Loucy (cell line): Measurements from ENCODE around the gene LPP.

ENCODE experiments used
- H2AFZ ChIP-seq: fragments of 200-600 bp; sonication (generic); 2 replicates; pipeline ENCODE4 v1.6.0; 2016; ENCODE audit warnings: antibody characterized with exemption, mild to moderate bottlenecking, low read length, moderate library complexity
- H3F3A ChIP-seq: fragments of 200-600 bp; 2 replicates; pipeline ENCODE4 v1.6.0; 2016; ENCODE audit warnings: antibody characterized with exemption, low read depth, mild to moderate bottlenecking
- H3K27me3 ChIP-seq: fragments of 200-600 bp; sonication (generic); 2 replicates; pipeline ENCODE4 v1.6.1; 2014; ENCODE audit warnings: low read length, mild to moderate bottlenecking; ENCODE audit not compliant: insufficient read depth, poor library complexity, severe bottlenecking
- H3K36me3 ChIP-seq: fragments of 200-600 bp; sonication (generic); 2 replicates; pipeline ENCODE4 v1.6.1; 2016; ENCODE audit warnings: low read length; ENCODE audit not compliant: insufficient read depth
- H3K4me1 ChIP-seq: fragments of 200-600 bp; sonication (generic); 2 replicates; pipeline ENCODE4 v1.5.1; 2014; ENCODE audit warnings: low read length, mild to moderate bottlenecking; ENCODE audit not compliant: insufficient read depth, poor library complexity, severe bottlenecking
- H3K4me2 ChIP-seq: fragments of 200-600 bp; sonication (generic); 2 replicates; pipeline ENCODE4 v1.6.0; 2014; ENCODE audit warnings: antibody characterized with exemption, low read length, low read depth, mild to moderate bottlenecking; ENCODE audit not compliant: poor library complexity, severe bottlenecking
- H3K4me3 ChIP-seq: fragments of 200-600 bp; sonication (generic); 2 replicates; pipeline ENCODE4 v1.5.1; 2014; ENCODE audit warnings: low read length, mild to moderate bottlenecking, mixed read lengths; ENCODE audit not compliant: poor library complexity, severe bottlenecking
- H3K79me2 ChIP-seq: fragments of 200-600 bp; sonication (generic); 2 replicates; pipeline ENCODE4 v1.6.1; 2014; ENCODE audit warnings: low read length; ENCODE audit not compliant: insufficient read depth
- H3K9ac ChIP-seq: fragments of 200-600 bp; sonication (generic); 2 replicates; pipeline ENCODE4 v1.6.0; 2014; ENCODE audit warnings: mild to moderate bottlenecking, low read depth, low read length, moderate library complexity; ENCODE audit not compliant: poor library complexity, severe bottlenecking
- H3K9me2 ChIP-seq: fragments of 200-600 bp; sonication (generic); replicated peaks from 2 replicates; pipeline ENCODE4 v1.6.1; 2016; ENCODE audit warnings: low read depth, low read length, mixed read lengths
- H3K9me3 ChIP-seq: fragments of 200-600 bp; sonication (generic); 2 replicates; pipeline ENCODE4 v1.6.1; 2014; ENCODE audit warnings: mild to moderate bottlenecking, antibody characterized with exemption, low read length, low read depth; ENCODE audit not compliant: insufficient read depth
- H4K20me1 ChIP-seq: fragments of 200-600 bp; sonication (generic); 2 replicates; pipeline ENCODE4 v1.6.0; 2014; ENCODE audit warnings: antibody characterized with exemption, low read length, mild to moderate bottlenecking; ENCODE audit not compliant: insufficient read depth, poor library complexity, severe bottlenecking
- EZH2phosphoT487 ChIP-seq: fragments of 200-600 bp; IDR thresholded peaks from 2 replicates; pipeline ENCODE4 v1.6.1; 2018; ENCODE audit warnings: antibody characterized with exemption, mild to moderate bottlenecking, moderate library complexity, borderline replicate concordance
- TF ChIP-seq, protein P1 (sequence below): fragments of 200-600 bp; sonication (generic); conservative IDR thresholded peaks from 2 replicates; pipeline ENCODE4 v1.5.1; 2014; ENCODE audit warnings: mild to moderate bottlenecking, antibody characterized with exemption, low read length

The LPP gene

GRCh38 chr3:188797045-188797444 is 643.1 kb downstream of the LPP start:
- Histone ChIP-seq H3K4me2 (no peak overlapping the region), H3K9me2 (no peaks in the 10 kb centered on the region), H3K36me3 (no peaks in the 10 kb centered on the region), H3K79me2 (no peaks in the 10 kb centered on the region), H3K9ac (no peak overlapping the region), H4K20me1 (no peaks in the 10 kb centered on the region), H3K27me3 (no peaks in the 10 kb centered on the region), H3K9me3 (no peaks in the 10 kb centered on the region), H3F3A (no peaks in the 10 kb centered on the region), H3K4me3 (no peak overlapping the region), H3K4me1 (no peaks in the 10 kb centered on the region), H2AFZ (no peak overlapping the region)
- TF ChIP-seq, protein P1, sequence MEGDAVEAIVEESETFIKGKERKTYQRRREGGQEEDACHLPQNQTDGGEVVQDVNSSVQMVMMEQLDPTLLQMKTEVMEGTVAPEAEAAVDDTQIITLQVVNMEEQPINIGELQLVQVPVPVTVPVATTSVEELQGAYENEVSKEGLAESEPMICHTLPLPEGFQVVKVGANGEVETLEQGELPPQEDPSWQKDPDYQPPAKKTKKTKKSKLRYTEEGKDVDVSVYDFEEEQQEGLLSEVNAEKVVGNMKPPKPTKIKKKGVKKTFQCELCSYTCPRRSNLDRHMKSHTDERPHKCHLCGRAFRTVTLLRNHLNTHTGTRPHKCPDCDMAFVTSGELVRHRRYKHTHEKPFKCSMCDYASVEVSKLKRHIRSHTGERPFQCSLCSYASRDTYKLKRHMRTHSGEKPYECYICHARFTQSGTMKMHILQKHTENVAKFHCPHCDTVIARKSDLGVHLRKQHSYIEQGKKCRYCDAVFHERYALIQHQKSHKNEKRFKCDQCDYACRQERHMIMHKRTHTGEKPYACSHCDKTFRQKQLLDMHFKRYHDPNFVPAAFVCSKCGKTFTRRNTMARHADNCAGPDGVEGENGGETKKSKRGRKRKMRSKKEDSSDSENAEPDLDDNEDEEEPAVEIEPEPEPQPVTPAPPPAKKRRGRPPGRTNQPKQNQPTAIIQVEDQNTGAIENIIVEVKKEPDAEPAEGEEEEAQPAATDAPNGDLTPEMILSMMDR: no peak
- no peak for TF ChIP-seq EZH2phosphoT487

GRCh38 chr3:188798556-188799145 is 644.7 kb downstream of the LPP start:
- no peaks in the 10 kb centered on the region for H3K27me3 ChIP-seq
- no peaks in the 10 kb centered on the region for H3K9me2 ChIP-seq
- no peaks in the 10 kb centered on the region for H3K36me3 ChIP-seq
- TF ChIP-seq, protein P1: no peak
- no peak overlapping the region for H2AFZ ChIP-seq
- H3K4me2 ChIP-seq: no peak overlapping the region
- H4K20me1 ChIP-seq: no peaks in the 10 kb centered on the region
- no peak overlapping the region for H3K9ac ChIP-seq
- no peak overlapping the region for H3K4me3 ChIP-seq
- H3K79me2 ChIP-seq: no peaks in the 10 kb centered on the region
- no peaks in the 10 kb centered on the region for H3K9me3 ChIP-seq
- H3K4me1 ChIP-seq: no peaks in the 10 kb centered on the region
- H3F3A ChIP-seq: no peaks in the 10 kb centered on the region

DNA sequence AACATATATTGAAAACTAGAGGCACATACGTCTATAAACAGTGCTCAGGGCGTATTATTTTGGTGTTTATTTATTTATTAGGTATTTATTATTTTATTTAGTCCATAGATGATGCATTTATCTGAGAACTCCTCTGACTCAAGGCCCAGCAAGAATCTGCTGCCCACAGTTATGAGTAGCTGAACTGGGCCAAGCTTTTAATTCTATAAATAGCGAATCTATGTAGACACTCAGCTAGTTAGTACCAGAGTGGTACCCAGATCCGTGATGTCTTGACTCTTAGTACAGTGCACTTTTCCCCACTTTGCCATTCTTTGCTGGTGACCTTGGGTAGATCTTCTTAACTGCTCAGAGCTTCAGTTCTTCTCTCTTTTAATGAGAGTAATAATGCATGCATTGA is 647.4 kb downstream of the LPP start:
- Histone ChIP-seq H2AFZ (no peak overlapping the region), H3K4me2 (no peak overlapping the region), H3F3A (no peaks in the 10 kb centered on the region), H3K79me2 (no peaks in the 10 kb centered on the region), H3K9ac (no peak overlapping the region), H3K4me1 (no peaks in the 10 kb centered on the region), H4K20me1 (no peaks in the 10 kb centered on the region), H3K9me2 (no peaks in the 10 kb centered on the region), H3K27me3 (no peaks in the 10 kb centered on the region), H3K36me3 (no peaks in the 10 kb centered on the region), H3K9me3 (no peaks in the 10 kb centered on the region), H3K4me3 (no peak overlapping the region)
- TF ChIP-seq EZH2phosphoT487: no peak
- TF ChIP-seq, protein P1: no peak
